GM12874 (cell line): ENCODE results near the gene ASF1A.

ENCODE experiments used
- TF ChIP-seq, protein P1 (sequence below): IDR thresholded peaks from 2 replicates; pipeline ENCODE4 v1.5.1; 2011; ENCODE audit warnings: low read depth, mild to moderate bottlenecking, control low read depth, low read length, moderate library complexity; ENCODE audit not compliant: insufficient read depth

ASF1A gene

DNA sequence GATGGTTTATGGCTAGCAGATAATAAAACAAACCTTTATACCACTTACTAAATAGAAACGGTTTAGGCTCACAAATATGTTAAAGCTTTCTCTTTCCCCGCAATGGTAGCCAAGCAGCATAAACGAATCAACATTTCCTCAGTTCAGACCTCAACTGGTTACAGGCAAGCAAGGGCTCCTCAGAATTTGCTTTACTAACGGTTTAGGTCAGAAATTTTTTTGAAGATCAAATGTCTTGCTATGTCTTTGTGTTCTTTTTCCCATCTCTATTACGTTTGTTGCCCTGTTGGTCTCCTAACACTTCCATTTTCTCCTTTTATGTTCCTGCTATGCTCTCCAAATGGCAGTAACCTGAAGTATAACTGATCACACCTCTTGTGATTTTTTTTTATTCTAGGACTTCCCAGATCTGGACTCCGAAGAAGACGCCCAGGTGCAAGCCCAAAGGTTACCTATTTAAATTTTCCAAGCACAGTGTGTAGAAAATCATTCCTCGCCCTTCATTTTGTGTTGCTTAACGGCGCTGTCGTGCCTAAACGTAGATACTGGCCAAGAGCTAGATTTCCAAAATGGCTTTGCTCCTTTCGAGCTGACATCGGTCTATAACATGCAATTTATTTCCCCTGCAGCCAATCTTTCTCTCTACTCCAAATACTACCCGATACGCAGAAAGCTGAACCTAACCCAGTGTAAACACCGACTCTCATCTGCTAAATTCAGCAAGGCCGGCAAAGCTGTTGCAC, 717 bp upstream of the ASF1A start:
- TF ChIP-seq, protein P1, sequence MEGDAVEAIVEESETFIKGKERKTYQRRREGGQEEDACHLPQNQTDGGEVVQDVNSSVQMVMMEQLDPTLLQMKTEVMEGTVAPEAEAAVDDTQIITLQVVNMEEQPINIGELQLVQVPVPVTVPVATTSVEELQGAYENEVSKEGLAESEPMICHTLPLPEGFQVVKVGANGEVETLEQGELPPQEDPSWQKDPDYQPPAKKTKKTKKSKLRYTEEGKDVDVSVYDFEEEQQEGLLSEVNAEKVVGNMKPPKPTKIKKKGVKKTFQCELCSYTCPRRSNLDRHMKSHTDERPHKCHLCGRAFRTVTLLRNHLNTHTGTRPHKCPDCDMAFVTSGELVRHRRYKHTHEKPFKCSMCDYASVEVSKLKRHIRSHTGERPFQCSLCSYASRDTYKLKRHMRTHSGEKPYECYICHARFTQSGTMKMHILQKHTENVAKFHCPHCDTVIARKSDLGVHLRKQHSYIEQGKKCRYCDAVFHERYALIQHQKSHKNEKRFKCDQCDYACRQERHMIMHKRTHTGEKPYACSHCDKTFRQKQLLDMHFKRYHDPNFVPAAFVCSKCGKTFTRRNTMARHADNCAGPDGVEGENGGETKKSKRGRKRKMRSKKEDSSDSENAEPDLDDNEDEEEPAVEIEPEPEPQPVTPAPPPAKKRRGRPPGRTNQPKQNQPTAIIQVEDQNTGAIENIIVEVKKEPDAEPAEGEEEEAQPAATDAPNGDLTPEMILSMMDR = no peak

DNA sequence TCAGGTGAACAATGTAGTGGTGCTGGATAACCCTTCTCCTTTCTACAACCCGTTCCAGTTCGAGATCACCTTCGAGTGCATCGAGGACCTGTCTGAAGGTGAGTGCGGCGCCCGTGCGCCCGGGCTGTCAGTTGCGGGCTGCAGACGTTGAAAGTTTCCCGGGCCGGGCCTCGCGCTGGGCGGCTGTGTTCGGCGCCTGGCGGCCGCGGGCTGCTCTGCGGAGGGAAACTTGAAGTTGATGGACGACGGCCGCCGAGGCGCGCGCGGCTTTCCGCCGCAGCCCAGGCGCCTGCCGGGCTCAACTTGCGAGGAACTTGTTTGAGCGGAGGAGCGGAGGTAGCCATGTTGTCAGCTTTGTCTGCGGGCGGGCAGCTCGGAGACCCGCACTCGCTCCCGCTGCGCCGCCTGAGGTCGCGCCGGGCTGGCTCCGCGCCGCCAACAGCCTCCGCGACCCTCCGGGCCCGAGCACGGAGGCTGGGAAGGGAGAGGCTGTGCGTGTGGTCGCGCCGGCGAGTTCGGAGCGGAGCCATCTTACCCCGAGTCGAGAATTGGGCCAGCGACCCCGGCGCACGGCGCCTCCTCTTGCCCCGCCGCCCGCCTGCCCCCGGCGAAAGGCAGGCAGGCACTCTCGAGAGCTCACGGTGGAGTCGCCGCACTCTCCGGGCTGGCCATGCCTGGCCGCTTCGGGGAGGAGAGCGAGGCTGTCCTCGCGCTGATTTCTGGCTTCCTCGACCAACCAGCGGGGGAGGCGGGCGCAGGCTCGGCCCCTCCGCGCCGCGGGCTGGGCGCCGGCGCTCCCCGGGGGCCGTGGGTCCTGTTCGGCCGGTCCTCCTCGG, 691 bp downstream of the ASF1A start:
- TF ChIP-seq, protein P1 = no peak

DNA sequence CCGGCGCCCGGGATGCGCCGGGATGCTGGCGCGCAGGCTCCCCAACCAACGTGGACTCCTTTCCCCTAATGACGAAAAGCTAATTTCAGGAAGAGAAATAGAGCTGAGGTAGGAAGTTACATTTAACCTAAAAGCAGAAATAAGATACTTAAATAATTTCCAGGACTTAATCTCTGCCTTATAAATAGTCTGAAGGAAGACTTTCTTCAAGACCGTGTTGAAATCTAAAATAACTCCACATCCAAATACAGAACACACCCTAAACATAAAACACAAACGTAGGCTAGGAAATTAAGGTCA, 1.3 kb downstream of the ASF1A start:
- TF ChIP-seq, protein P1 = no peak

DNA sequence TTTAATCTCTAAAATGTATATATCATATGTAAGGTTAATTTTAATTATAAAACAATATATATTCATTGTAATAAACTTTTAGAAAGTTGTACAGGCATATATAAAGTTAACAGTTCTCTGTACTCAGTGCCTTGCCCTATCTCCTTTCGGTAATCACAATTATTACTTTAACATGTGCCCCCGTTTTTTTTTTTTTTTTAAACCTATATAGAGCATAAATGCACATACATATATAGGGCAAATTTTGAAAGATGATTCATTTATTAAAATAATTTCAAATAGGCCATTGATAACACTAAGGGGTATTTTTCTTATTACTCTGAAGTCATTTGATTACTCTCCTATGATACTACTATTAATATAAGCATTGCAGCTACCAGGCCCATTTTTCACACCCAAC, 1.9 kb downstream of the ASF1A start:
- TF ChIP-seq, protein P1 = no peak

DNA sequence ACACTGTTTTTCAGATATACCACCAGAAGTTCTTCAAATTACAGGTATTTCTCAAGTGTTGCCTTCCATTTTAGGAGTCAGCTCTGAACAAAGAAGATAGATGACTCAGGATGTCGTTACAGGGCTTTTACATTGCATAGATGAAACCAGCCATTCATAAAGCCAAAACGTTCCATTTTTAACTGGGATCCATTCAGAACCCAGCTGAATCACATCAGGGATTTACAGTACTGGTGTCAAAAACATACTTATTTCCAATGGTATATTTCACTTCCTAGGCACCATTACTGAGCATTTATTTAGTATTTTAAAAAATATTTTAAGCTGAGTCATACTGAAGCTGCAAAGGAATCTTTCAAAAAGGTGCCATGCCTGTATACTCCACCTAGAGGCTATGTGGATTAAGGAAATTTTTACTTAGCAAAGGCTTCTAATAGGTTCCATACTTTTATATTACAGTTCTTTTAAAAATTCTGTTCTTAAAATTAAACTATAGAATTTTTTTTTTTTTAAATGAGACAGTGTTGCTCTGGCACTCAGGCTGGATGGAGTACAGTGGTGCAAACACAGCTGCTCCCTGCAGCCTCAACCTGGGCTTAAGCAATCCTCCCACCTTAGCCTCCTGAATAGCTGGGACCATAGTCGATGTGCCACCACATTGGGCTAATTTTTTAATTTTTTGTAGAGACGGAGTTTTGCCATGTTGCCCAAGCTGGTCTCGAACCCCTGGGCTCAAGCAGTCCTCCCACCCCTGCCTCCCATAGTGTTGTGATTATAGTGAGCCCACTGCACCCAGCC, 2.6 kb downstream of the ASF1A start:
- TF ChIP-seq, protein P1 = peak; percentile 20; the same call in 1 of the 2 replicates

DNA sequence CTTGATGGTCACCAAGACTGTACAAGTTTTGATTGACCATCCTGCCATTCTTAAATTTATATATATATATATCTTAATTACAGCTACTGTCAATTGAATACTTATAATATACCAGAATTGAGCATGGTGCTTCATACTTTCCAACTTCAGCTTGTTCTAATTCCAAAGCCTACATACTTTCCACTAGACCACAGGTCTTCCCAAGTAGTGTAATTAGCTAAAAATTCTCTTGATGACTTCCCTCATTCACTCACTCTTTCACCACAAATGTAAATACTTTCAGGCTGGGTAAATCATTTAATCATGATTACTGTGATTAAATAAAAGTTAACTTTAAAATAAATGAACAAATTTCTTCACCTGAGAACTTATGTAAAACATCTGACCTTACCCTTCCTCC, 3.4 kb downstream of the ASF1A start:
- TF ChIP-seq, protein P1 = no peak

DNA sequence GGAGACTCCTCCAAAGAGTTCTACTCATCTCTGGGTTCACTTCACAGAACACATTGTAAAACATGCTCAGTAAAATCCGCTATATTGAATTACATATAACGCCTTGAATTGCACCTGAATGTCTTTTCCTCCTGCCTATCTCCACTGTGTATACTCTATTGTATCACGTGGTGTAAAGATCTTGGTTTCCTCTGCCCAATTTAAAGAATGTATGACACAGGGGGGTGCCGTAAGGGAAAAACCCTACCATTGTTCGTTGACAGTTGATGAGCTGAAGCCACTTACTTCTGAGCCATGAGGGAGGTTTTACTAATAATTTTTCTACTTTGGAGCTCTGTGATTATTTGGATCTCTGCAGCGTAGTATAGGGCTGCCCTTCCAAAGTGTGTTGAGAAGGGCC, 6.0 kb downstream of the ASF1A start:
- TF ChIP-seq, protein P1 = no peak
